Medulla oblongata (tissue), 1 donor: ENCODE data around the gene CYSLTR2.

Experiments
- DNase-seq: peaks from one replicate; pipeline ENCODE4 v3.0.0-alpha.2; 2015; ENCODE audit errors: extremely low spot score

Gene CYSLTR2

GRCh38 chr13:48653472-48653939 lies at the start of gene CYSLTR2:
CYSLTR2 (plus strand) TSS chr13:48653929; CDS start chr13:48706818, 52,889 bp downstream.
- DNase-seq, result peak; percentile 60

GRCh38 chr13:48615049-48615448 lies 38.7 kb upstream of the CYSLTR2 start:
- no peak for DNase-seq

- DNase-seq, result no peak
Measured at GRCh38 chr13:48618937-48619336, 34.8 kb upstream of the CYSLTR2 start.

- no peak for DNase-seq
Measured at GRCh38 chr13:48621056-48621455, 32.7 kb upstream of the CYSLTR2 start.

GRCh38 chr13:48624016-48624415 lies 29.7 kb upstream of the CYSLTR2 start:
- no peak for DNase-seq

GRCh38 chr13:48624858-48625257 lies 28.9 kb upstream of the CYSLTR2 start:
- DNase-seq, result peak; percentile 33

GRCh38 chr13:48625413-48626076 lies 28.2 kb upstream of the CYSLTR2 start:
- no peak for DNase-seq

GRCh38 chr13:48626077-48626449 lies 27.7 kb upstream of the CYSLTR2 start:
- no peak for DNase-seq

GRCh38 chr13:48626726-48627451 lies 26.8 kb upstream of the CYSLTR2 start:
- DNase-seq, result no peak

GRCh38 chr13:48629277-48629676 lies 24.5 kb upstream of the CYSLTR2 start:
- no peak for DNase-seq

- no peak for DNase-seq
Measured at GRCh38 chr13:48630291-48630690, 23.4 kb upstream of the CYSLTR2 start.

GRCh38 chr13:48630773-48631172 lies 23.0 kb upstream of the CYSLTR2 start:
- no peak for DNase-seq

- no peak for DNase-seq
Measured at GRCh38 chr13:48631441-48631840, 22.3 kb upstream of the CYSLTR2 start.

- DNase-seq, result no peak
Measured at GRCh38 chr13:48633700-48634099, 20.0 kb upstream of the CYSLTR2 start.

GRCh38 chr13:48634636-48635035 lies 19.1 kb upstream of the CYSLTR2 start:
- DNase-seq, result no peak

GRCh38 chr13:48635478-48635877 lies 18.3 kb upstream of the CYSLTR2 start:
- no peak for DNase-seq

- DNase-seq, result no peak
Measured at GRCh38 chr13:48636550-48636949, 17.2 kb upstream of the CYSLTR2 start.

GRCh38 chr13:48637601-48638000 lies 16.1 kb upstream of the CYSLTR2 start:
- DNase-seq, result no peak

GRCh38 chr13:48640767-48641166 lies 13.0 kb upstream of the CYSLTR2 start:
- DNase-seq, result no peak

- no peak for DNase-seq
Measured at GRCh38 chr13:48641404-48641803, 12.3 kb upstream of the CYSLTR2 start.

- DNase-seq, result no peak
Measured at GRCh38 chr13:48642061-48642460, 11.7 kb upstream of the CYSLTR2 start.

GRCh38 chr13:48643159-48643558 lies 10.6 kb upstream of the CYSLTR2 start:
- DNase-seq, result no peak

- no peak for DNase-seq
Measured at GRCh38 chr13:48644141-48644540, 9.6 kb upstream of the CYSLTR2 start.
